IPS-18c (cell line): ENCODE results near the gene NCAM1.
"Not testable (repeated sequence)": the region's sequence is repeated elsewhere in the genome, so short reads cannot be mapped to it uniquely, and the experiment has no call there.

Experiments
- H3K4me3 ChIP-seq: 2 replicates; pipeline ENCODE4 v1.7.0; 2013; ENCODE audit warnings: low read depth, mild to moderate bottlenecking, low read length, moderate library complexity; ENCODE audit not compliant: insufficient read depth
- H3K9me3 ChIP-seq: one replicate; pipeline ENCODE4 v1.6.1; 2013; ENCODE audit warnings: mild to moderate bottlenecking, low read length, moderate library complexity; ENCODE audit not compliant: control insufficient read depth, insufficient read depth

NCAM1 gene

GRCh38 chr11:113048820-113049768 lies 87.9 kb downstream of the NCAM1 start:
- Histone ChIP-seq H3K4me3 (no peak overlapping the region), H3K9me3 (peaks cover 2% of the 10 kb centered on the region)

DNA sequence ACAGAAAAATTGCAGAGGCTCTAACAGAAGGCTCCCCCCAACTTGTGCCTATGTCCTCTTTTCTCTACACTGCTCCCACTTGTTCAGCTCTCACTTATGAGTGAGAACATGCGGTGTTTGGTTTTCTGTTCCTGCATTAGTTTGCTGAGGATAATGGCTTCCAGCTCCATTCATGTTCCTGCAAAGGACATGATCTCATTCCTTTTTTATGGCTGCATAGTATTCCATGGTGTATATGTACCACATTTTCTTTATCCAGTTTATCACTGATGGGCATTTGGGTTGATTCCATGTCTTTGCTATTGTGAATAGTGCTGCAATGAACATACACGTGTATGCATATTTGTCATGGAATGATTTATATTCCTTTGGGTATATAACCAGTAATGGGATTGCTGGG lies 91.8 kb downstream of the NCAM1 start:
- H3K4me3 ChIP-seq, H3K9me3 ChIP-seq: not testable (repeated sequence)

GRCh38 chr11:113057038-113057437 lies 95.8 kb downstream of the NCAM1 start:
- Histone ChIP-seq H3K4me3 (no peak overlapping the region), H3K9me3 (no peaks in the 10 kb centered on the region)

- Histone ChIP-seq H3K4me3 (no peak overlapping the region), H3K9me3 (no peaks in the 10 kb centered on the region)
Observed at GRCh38 chr11:113059548-113059947, 98.3 kb downstream of the NCAM1 start.

GRCh38 chr11:113065330-113065729 lies 104.1 kb downstream of the NCAM1 start:
- no peak overlapping the region for H3K4me3 ChIP-seq

GRCh38 chr11:113072237-113072858 lies 111.1 kb downstream of the NCAM1 start:
- Histone ChIP-seq H3K4me3 (no peak overlapping the region), H3K9me3 (no peaks in the 10 kb centered on the region)

More at GRCh38 chr11:113065330-113065729, 104.1 kb downstream of the NCAM1 start:
- no peaks in the 10 kb centered on the region for H3K9me3 ChIP-seq

GRCh38 chr11:113073290-113073953 lies 112.2 kb downstream of the NCAM1 start:
- H3K4me3 ChIP-seq = no peak overlapping the region
- no peaks in the 10 kb centered on the region for H3K9me3 ChIP-seq

GRCh38 chr11:113075586-113076095 lies 114.4 kb downstream of the NCAM1 start:
- H3K9me3 ChIP-seq = no peaks in the 10 kb centered on the region
- no peak overlapping the region for H3K4me3 ChIP-seq

DNA sequence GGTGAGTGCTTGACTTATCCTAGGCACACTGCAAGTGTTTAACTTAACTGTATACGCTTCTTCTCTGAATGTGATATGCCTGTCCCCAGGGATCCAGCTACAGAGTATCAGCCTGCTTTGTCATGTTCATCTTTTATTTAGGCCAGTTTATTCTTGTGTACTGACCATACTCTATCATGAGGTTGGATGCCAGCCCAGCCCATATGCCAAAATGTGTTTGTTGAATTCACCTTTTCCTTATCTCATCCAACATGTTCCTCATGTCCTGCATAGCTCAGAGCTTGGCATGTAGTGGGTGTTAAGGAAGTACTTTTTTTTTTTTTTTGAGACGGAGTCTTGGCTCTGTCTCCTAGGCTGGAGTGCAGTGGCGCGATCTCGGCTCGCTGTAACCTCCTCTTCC lies 116.2 kb downstream of the NCAM1 start:
- H3K9me3 ChIP-seq = no peaks in the 10 kb centered on the region
- no peak overlapping the region for H3K4me3 ChIP-seq

GRCh38 chr11:113082341-113082955 lies 121.2 kb downstream of the NCAM1 start:
- Histone ChIP-seq H3K4me3 (no peak overlapping the region), H3K9me3 (no peaks in the 10 kb centered on the region)

GRCh38 chr11:113083571-113083970 lies 122.4 kb downstream of the NCAM1 start:
- no peak overlapping the region for H3K4me3 ChIP-seq

DNA sequence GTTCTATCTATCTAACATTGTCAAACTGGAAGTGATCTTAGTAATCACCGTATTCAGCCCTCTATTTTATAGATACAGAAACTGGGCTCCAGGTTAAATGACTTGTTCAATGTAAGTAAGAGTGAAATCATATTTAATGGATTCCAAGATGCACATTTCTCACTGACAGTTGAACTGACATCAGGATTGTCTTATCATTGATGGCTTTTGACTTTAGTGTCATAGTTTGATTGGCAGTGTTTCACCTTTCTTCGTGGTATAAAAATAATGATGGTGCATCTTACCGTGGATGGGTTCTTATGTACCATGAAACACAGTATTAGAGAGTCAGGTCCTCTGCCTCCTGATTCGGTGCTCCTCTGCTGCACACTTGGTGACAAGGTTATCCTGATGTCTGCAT lies 123.1 kb downstream of the NCAM1 start:
- Histone ChIP-seq H3K9me3 (no peaks in the 10 kb centered on the region), H3K4me3 (no peak overlapping the region)

More at GRCh38 chr11:113083571-113083970, 122.4 kb downstream of the NCAM1 start:
- no peaks in the 10 kb centered on the region for H3K9me3 ChIP-seq

- Histone ChIP-seq H3K9me3 (no peaks in the 10 kb centered on the region), H3K4me3 (no peak overlapping the region)
Observed at GRCh38 chr11:113085446-113085845, 124.2 kb downstream of the NCAM1 start.

- no peak overlapping the region for H3K4me3 ChIP-seq
- no peaks in the 10 kb centered on the region for H3K9me3 ChIP-seq
Observed at GRCh38 chr11:113087706-113088105, 126.5 kb downstream of the NCAM1 start.

- no peak overlapping the region for H3K4me3 ChIP-seq
- no peaks in the 10 kb centered on the region for H3K9me3 ChIP-seq
Observed at GRCh38 chr11:113090716-113091480, 129.7 kb downstream of the NCAM1 start.

DNA sequence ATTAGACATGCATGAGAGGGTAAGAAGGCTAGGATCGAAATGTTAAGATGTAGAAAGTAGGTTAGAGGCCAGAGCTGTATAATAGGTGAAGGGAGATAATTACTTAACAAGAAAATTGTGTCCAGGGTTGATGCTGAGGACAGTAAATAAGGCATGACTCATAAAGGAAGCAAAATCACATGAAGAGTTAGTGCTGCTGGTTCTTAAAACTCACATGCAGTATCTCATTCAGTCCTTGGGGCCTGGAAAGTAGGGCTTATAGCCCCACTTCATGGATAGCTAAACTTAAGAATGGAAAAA lies 130.2 kb downstream of the NCAM1 start:
- Histone ChIP-seq H3K4me3 (no peak overlapping the region), H3K9me3 (no peaks in the 10 kb centered on the region)

GRCh38 chr11:113096648-113097047 lies 135.4 kb downstream of the NCAM1 start:
- H3K4me3 ChIP-seq = no peak overlapping the region

More at GRCh38 chr11:113096648-113097047, 135.4 kb downstream of the NCAM1 start:
- no peaks in the 10 kb centered on the region for H3K9me3 ChIP-seq
